Measurements from ENCODE around the gene DMBX1.

The DMBX1 gene

GRCh38 chr1:46489638-46490405 is at the start of gene DMBX1:
DMBX1 (plus strand) TSS chr1:46489836; CDS start chr1:46507011, 17,175 bp downstream.
- peak; percentile 39 for DNase-seq

GRCh38 chr1:46440478-46440877 is 49.2 kb upstream of the DMBX1 start:
- DNase-seq = no peak

- peak; percentile 64 for DNase-seq
Measured at GRCh38 chr1:46442317-46443161, 47.1 kb upstream of the DMBX1 start.

- no peak for DNase-seq
Measured at GRCh38 chr1:46444466-46444865, 45.2 kb upstream of the DMBX1 start.

GRCh38 chr1:46445773-46446256 is 43.8 kb upstream of the DMBX1 start:
- DNase-seq = no peak

GRCh38 chr1:46446646-46447498 is 42.8 kb upstream of the DMBX1 start:
- peak; percentile 38 for DNase-seq

- no peak for DNase-seq
Measured at GRCh38 chr1:46447499-46448108, 42.0 kb upstream of the DMBX1 start.

- DNase-seq = peak; percentile 17
Measured at GRCh38 chr1:46448109-46448911, 41.3 kb upstream of the DMBX1 start.

GRCh38 chr1:46449223-46450159 is 40.1 kb upstream of the DMBX1 start:
- no peak for DNase-seq

- no peak for DNase-seq
Measured at GRCh38 chr1:46450160-46450517, 39.5 kb upstream of the DMBX1 start.

GRCh38 chr1:46451948-46452930 is 37.4 kb upstream of the DMBX1 start:
- DNase-seq = no peak

GRCh38 chr1:46452931-46453325 is 36.7 kb upstream of the DMBX1 start:
- peak; percentile 23 for DNase-seq

- no peak for DNase-seq
Measured at GRCh38 chr1:46453449-46453848, 36.2 kb upstream of the DMBX1 start.

GRCh38 chr1:46455951-46456350 is 33.7 kb upstream of the DMBX1 start:
- DNase-seq = peak; percentile 31

- DNase-seq = no peak
Measured at GRCh38 chr1:46456411-46456963, 33.1 kb upstream of the DMBX1 start.

- DNase-seq = no peak
Measured at GRCh38 chr1:46457178-46457577, 32.5 kb upstream of the DMBX1 start.

- DNase-seq = no peak
Measured at GRCh38 chr1:46458190-46458589, 31.4 kb upstream of the DMBX1 start.

- DNase-seq = no peak
Measured at GRCh38 chr1:46458846-46459245, 30.8 kb upstream of the DMBX1 start.

- no peak for DNase-seq
Measured at GRCh38 chr1:46459315-46459714, 30.3 kb upstream of the DMBX1 start.

All from NCI-H2227 treated with DMSO at 0.1 percent for 48 hours (cell line).